HG03095 (cell line): ENCODE results near the gene DIS3L2.
"Not testable (repeated sequence)": the region's sequence is repeated elsewhere in the genome, so short reads cannot be mapped to it uniquely, and the experiment has no call there.

Experiments used
- ATAC-seq: cut with Tn5 transposase; IDR thresholded peaks from one replicate; pipeline ENCODE4 v1.9.1; 2021; ENCODE audit warnings: moderate library complexity; ENCODE audit not compliant: unreplicated experiment

The DIS3L2 gene

DNA sequence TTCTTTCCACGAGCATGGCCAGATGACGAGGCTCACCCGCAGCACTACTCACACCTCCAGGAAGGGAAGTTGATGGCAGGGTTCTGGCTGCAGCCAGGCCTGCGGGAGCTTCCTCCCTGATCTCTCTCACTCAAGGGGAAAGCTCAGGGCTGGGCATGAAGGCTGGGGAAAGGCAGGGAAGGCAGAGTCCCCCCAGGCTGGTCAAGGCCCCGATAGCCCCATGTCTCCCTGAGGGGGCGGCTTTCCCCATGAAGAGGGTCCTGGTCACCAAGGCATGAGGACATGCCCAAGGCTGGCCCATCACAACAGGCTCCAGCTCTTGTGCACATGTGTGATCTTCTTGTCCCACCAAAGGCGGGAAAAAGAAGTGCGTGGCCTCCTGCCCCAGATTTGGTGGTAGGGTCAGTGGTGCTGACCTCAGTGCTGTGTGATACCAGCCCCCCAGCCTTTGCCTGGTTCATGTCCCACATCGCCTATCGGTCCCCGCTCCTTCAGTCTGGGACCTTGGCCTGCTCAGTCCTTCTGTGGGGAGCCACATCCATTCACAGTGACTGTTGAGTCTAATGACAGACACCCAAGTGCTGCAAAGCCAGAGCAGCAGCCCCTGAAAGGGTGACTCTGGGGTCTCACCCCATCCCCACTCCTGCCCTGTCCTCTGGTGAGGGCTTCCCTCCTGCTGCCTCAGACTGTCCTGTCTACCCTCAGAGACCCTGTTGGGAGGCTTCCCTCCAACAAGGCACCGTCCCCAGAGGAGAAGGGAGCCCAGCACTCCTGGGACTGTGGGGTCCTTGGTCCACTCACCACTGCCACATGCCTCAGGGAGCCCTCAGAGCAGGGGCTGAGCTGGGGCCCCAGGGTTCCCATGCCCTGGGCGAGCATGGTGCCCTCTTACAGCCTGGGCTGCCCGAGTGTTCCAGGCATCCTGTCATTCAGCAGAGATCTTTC is 367.3 kb downstream of the DIS3L2 start:
- ATAC-seq, result no peak

DNA sequence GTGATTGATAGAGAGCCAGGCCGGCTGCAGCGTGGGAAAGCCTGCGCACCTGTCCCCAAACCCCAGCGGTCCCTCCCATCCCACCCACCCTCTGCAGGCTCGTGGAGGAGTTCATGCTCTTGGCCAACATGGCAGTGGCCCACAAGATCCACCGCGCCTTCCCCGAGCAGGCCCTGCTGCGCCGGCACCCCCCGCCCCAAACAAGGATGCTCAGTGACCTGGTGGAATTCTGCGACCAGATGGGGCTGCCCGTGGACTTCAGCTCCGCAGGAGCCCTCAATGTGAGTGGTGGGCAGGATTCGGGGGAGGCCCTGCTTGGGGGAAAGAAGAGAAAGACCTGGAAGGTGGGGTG is 368.2 kb downstream of the DIS3L2 start:
- no peak for ATAC-seq

GRCh38 chr2:232330068-232330999 is 368.8 kb downstream of the DIS3L2 start:
- ATAC-seq, result no peak

DNA sequence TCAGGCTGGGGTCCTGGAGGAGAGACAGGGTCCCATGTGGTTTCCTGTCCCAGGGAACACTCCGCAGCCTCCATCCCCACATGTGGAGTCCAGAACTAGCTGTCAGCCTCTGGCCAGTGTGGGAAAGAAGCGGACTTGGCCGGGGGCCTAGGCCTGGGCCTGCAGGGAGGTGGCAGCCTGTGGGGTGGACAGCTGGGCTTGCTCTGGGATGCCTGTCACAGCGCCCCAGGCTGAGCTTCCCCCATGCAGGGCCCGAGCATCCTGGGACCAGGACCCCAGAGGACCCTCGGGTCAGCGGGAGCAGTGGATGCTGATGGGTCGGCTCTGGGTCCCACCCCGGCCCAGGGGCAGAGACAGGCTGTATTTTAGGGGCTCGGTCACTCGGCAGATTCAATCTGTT is 369.5 kb downstream of the DIS3L2 start:
- not testable (repeated sequence) for ATAC-seq

- not testable (repeated sequence) for ATAC-seq
These were observed 370.1 kb downstream of the DIS3L2 start for GRCh38 chr2:232331641-232332040.

- ATAC-seq, result not testable (repeated sequence)
These were observed 370.9 kb downstream of the DIS3L2 start for GRCh38 chr2:232332244-232332939.

- ATAC-seq, result no peak
These were observed 371.4 kb downstream of the DIS3L2 start for GRCh38 chr2:232332940-232333259.

- no peak for ATAC-seq
These were observed 372.0 kb downstream of the DIS3L2 start for GRCh38 chr2:232333361-232334135.

DNA sequence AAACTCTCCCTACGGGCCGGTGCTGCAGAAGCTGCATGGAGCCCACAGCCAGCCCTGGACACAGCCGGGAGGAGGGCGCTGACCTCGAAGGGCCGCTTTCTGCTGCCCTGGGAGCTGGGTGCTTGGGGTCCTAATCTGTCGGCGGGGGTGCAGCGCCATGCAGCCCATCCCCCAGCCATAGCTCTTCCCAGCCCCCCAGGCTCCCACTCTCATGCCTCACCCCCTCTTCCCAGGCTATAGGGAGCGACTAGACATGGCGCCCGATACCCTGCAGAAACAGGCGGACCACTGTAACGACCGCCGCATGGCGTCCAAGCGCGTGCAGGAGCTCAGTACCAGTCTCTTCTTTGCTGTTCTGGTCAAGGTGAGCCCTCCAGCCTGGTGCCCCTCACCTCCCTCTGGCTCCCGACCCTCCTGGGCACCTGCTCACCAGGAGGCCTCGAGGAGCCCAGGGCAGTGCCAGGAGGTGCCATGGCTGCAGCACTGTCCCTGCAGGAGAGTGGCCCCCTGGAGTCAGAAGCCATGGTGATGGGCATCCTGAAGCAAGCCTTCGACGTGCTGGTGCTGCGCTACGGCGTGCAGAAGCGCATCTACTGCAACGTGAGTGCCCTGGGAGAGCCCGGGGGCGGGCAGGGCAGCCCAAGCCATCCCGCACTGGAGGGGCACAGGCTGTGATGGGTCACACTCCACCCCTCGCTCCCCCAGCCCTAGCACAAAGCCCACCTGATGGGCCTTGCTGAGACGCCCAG is 372.8 kb downstream of the DIS3L2 start:
- ATAC-seq, result not testable (repeated sequence)

DNA sequence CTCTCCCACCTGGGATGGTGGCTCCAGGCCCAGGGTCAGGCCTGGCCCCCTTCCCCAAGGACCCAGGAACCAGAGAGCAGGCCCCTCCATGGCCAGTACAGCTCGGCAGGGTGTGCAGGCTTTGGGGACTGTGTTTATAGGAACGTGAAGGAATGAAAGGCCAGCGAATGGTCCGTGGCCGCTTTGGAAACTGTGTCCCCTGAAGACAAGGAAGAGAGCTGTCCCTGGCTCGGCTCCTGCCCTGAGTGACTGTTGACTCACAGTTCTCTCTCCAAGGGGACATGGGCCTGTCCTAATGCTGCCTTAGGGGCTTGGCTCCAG is 373.3 kb downstream of the DIS3L2 start:
- ATAC-seq, result not testable (repeated sequence)

DNA sequence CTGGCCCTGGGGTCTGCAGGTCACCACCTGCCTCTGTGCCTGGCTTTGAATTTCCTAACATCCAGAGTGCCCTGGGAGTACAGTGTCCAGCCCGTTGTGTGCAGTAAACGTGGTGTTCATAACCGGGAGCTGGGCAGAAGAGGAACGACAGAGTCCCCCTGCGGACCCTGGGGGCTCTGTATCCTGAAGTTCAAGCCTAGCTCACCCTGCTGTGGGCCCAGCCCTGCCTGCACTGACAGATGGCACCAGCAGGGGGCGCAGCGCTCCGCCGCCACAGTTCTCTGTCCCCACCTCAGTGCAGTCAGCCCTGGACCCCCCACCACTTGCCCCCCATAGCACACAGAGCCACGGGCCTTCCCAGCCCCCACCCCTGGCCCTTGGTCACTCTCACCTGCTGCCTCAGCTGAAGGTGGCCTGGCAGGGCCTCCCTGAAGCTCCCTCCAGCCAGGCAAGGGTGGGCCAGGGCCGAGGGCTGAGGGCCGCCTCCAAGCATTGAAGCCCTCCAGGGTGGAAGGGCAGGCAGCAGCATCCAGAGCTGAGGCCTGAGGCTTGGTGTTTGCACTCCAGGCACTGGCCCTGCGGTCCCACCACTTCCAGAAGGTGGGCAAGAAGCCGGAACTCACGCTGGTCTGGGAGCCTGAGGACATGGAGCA is 373.8 kb downstream of the DIS3L2 start:
- not testable (repeated sequence) for ATAC-seq

DNA sequence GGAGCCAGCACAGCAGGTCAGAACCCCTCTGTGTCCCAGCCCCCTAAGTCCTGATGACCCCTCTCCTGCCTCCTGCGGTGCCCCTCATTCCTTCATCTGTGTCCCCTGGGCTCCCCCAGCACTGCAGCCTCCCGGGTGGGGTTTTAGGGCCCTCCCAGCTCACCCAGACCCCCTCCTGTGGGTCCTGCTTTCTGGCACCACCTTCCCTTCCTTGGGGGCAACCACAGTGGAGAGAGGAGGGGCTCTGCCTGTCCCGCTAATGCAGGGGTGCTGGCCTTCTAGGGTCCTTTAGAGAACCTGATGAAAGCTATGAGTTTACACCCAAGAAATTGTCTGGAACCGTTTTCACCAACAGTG is 374.3 kb downstream of the DIS3L2 start:
- no peak for ATAC-seq

GRCh38 chr2:232336241-232336736 is 374.8 kb downstream of the DIS3L2 start:
- no peak for ATAC-seq

GRCh38 chr2:232336981-232337720 is 375.6 kb downstream of the DIS3L2 start:
- no peak for ATAC-seq

DNA sequence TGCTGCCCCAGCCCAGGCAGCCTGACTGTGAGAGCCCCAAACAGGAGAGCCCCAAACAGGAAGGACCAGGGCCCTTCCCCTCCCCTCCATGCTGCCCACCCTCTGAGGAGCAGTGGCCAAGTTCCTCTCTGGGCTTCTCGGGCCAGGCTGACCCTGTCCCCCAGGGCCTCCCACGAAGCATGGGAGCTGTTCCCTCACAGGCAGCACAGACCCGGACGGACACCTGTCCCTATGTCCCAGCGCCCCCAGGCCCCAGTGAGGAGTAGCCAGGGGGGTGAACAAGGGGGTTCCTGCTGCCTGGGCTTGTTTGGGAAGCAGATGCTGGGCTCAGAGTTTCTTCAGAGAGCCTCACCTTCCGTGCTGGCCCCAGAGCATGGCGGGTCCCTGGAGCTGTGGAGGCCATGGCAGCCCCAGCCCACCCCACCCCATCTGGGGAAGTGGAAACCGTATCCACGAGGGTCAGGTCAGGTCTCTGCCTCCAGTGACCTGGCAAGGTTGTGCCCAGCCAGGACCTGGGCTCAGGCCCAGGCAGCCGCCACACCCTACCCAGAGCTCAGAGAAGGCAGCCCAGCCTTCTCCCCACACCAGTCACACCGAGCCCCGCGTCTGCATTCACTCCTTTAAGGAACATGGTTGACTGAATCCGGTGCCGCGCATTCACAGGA is 376.7 kb downstream of the DIS3L2 start:
- ATAC-seq, result not testable (repeated sequence)

GRCh38 chr2:232338759-232339106 is 377.2 kb downstream of the DIS3L2 start:
- ATAC-seq, result no peak

- no peak for ATAC-seq
These were observed 377.9 kb downstream of the DIS3L2 start for GRCh38 chr2:232339121-232340081.
